CD4-positive, alpha-beta T cell (primary cell): ENCODE data around the gene IRX6. TPM values are rescaled to one million over a fixed set of nuclear protein-coding genes. Genes with fewer than 3 reads are reported as not detected.

ENCODE experiments used
- ATAC-seq: fragments of 200-7000 bp; cut with Tn5 transposase; one replicate; pipeline ENCODE4 v1.10.0; 2022; ENCODE audit warnings: mild to moderate bottlenecking; ENCODE audit not compliant: poor library complexity
- CTCF ChIA-PET: fragments of 350-600 bp; sonication (Branson Sonifier 250); formaldehyde crosslinking; loops from one replicate; lab custom pipeline; 2021; ENCODE audit warnings: antibody characterized with exemption, inconsistent platforms; lab: Charles Lee
- POLR2A ChIA-PET: fragments of 350-600 bp; sonication (Branson Sonifier 250); formaldehyde crosslinking; loops from one replicate; lab custom pipeline; 2021; ENCODE audit warnings: antibody characterized with exemption, inconsistent platforms; lab: Charles Lee
- DNase-seq, 14 experiments: peaks; one replicate each; pipeline ENCODE4 v3.0.0-alpha.2; 2013 to 2020; ENCODE audit warnings: mixed read lengths in 2 of 14
- H3K27ac ChIP-seq, 2 donors: one replicate each; pipeline versions ENCODE4 v1.5.1 to v1.7.0; 2013; ENCODE audit warnings: low read length in 2 of 2, low read depth in 1 of 2, mild to moderate bottlenecking in 1 of 2
- H3K27me3 ChIP-seq, 2 experiments: 1 replicate in 1 of 2; 2 replicates in 1 of 2; pipeline versions ENCODE4 v1.6.1 to v1.7.0; 2013; ENCODE audit warnings: low read length in 2 of 2, control low read depth in 1 of 2, mild to moderate bottlenecking in 1 of 2, moderate library complexity in 1 of 2; ENCODE audit not compliant: insufficient read depth in 2 of 2, control insufficient read depth in 1 of 2
- H3K36me3 ChIP-seq: one replicate; pipeline ENCODE4 v1.6.1; 2013; ENCODE audit warnings: low read length, control low read depth; ENCODE audit not compliant: insufficient read depth
- H3K4me1 ChIP-seq: one replicate; pipeline ENCODE4 v1.6.1; 2013; ENCODE audit warnings: low read length, control low read depth; ENCODE audit not compliant: insufficient read depth
- H3K4me3 ChIP-seq: one replicate; pipeline ENCODE4 v1.5.1; 2013; ENCODE audit warnings: mild to moderate bottlenecking, low read length, moderate library complexity
- H3K9me3 ChIP-seq, 2 experiments: 1 replicate in 1 of 2; 2 replicates in 1 of 2; pipeline versions ENCODE4 v1.6.1 to v1.7.0; 2013; ENCODE audit warnings: low read length in 2 of 2, mild to moderate bottlenecking in 2 of 2, control low read depth in 1 of 2, moderate library complexity in 1 of 2; ENCODE audit not compliant: control insufficient read depth in 1 of 2, insufficient read depth in 1 of 2
- H3K27ac Mint-ChIP-seq: one replicate; pipeline ENCODE4 v1.8.0; 2020; ENCODE audit warnings: mixed read lengths
- H3K27me3 Mint-ChIP-seq: one replicate; pipeline ENCODE4 v1.8.0; 2021; ENCODE audit warnings: mixed read lengths
- H3K36me3 Mint-ChIP-seq: one replicate; pipeline ENCODE4 v1.8.0; 2021; ENCODE audit warnings: low read depth, mixed read lengths
- H3K4me1 Mint-ChIP-seq: one replicate; pipeline ENCODE4 v1.8.0; 2021; ENCODE audit warnings: low read depth, mixed read lengths
- H3K4me3 Mint-ChIP-seq: one replicate; pipeline ENCODE4 v1.8.0; 2020; ENCODE audit warnings: mild to moderate bottlenecking, mixed read lengths
- H3K9me3 Mint-ChIP-seq: one replicate; pipeline ENCODE4 v1.8.0; 2020; ENCODE audit warnings: mixed read lengths
- CTCF ChIP-seq: fragments of 200-600 bp; IDR thresholded peaks from one replicate; pipeline ENCODE4 v1.8.0; 2022; ENCODE audit warnings: antibody characterized with exemption, mild to moderate bottlenecking
- intact Hi-C, 2 experiments: fragments of 100-400 bp; cut with DNase I in 1 of 2; cut with micrococcal nuclease in 1 of 2; formaldehyde crosslinking; loops; one replicate each; pipeline versions ENCODE4 v1.15.1 to v1.9.0; 2023 to 2025; cut with DNase I, micrococcal nuclease
- total RNA-seq, 174 experiments: library from RNA in 2 of 174; stranded (reverse) in 2 of 174; gene quantifications; one replicate each; pipeline ENCODE4 v1.2.3 and lab custom pipeline; 2021 to 2026

The IRX6 gene
- total RNA-seq, 2 experiments from 2014 or later, result not detected

- no peaks in the 10 kb centered on the region for H3K4me1 ChIP-seq
- no peak overlapping the region for H3K4me3 ChIP-seq
- ChIA-PET CTCF (no interaction called here), POLR2A (no interaction called here)
- peaks cover 66% of the 10 kb centered on the region for H3K27me3 Mint-ChIP-seq
- intact Hi-C loops, result no loop called here
- no peak overlapping the region for H3K27ac ChIP-seq
- no peaks in the 10 kb centered on the region for H3K4me1 Mint-ChIP-seq
- no peak for TF ChIP-seq CTCF
- no peak overlapping the region for H3K27ac Mint-ChIP-seq
- ATAC-seq, result no peak
- no peak overlapping the region for H3K4me3 Mint-ChIP-seq
- H3K27me3 ChIP-seq, result peaks cover 46 to 59% of the 10 kb centered on the region in 2 experiments
- H3K9me3 ChIP-seq, result peaks cover 0 to 35% of the 10 kb centered on the region in 2 experiments
- H3K36me3 Mint-ChIP-seq, result no peaks in the 10 kb centered on the region
- no peaks in the 10 kb centered on the region for H3K36me3 ChIP-seq
- no peaks in the 10 kb centered on the region for H3K9me3 Mint-ChIP-seq
- no peak for DNase-seq
Measured at GRCh38 chr16:55325458-55326109, 1.6 kb downstream of the IRX6 start.

GRCh38 chr16:55326261-55327092 is 2.5 kb downstream of the IRX6 start:
- no peak for DNase-seq
- CTCF ChIA-PET, result no interaction called here
- H3K27ac ChIP-seq, result no peak overlapping the region
- Mint-ChIP-seq H3K27me3 (peaks cover 70% of the 10 kb centered on the region), H3K9me3 (no peaks in the 10 kb centered on the region), H3K4me3 (no peak overlapping the region), H3K4me1 (no peaks in the 10 kb centered on the region), H3K36me3 (no peaks in the 10 kb centered on the region), H3K27ac (no peak overlapping the region)
- TF ChIP-seq CTCF, result no peak
- intact Hi-C loops, result no loop called here
- H3K4me3 ChIP-seq, result no peak overlapping the region
- no peak for ATAC-seq
- POLR2A ChIA-PET, result no interaction called here
- no peaks in the 10 kb centered on the region for H3K36me3 ChIP-seq
- peaks cover 55 to 67% of the 10 kb centered on the region in 2 experiments for H3K27me3 ChIP-seq
- no peaks in the 10 kb centered on the region for H3K4me1 ChIP-seq
- H3K9me3 ChIP-seq, result peaks cover 0 to 43% of the 10 kb centered on the region in 2 experiments

- H3K4me3 ChIP-seq, result no peak overlapping the region
- Mint-ChIP-seq H3K27me3 (peaks cover 82% of the 10 kb centered on the region), H3K4me3 (no peak overlapping the region), H3K4me1 (no peaks in the 10 kb centered on the region), H3K27ac (no peak overlapping the region), H3K9me3 (no peaks in the 10 kb centered on the region), H3K36me3 (no peaks in the 10 kb centered on the region)
- peaks cover 65 to 69% of the 10 kb centered on the region in 2 experiments for H3K27me3 ChIP-seq
- H3K9me3 ChIP-seq, result peaks cover 0 to 33% of the 10 kb centered on the region in 2 experiments
- DNase-seq, result no peak
- no peak for TF ChIP-seq CTCF
- no peak overlapping the region for H3K27ac ChIP-seq
- CTCF ChIA-PET, result no interaction called here
- intact Hi-C loops, result no loop called here
- no peak for ATAC-seq
- POLR2A ChIA-PET, result no interaction called here
- no peaks in the 10 kb centered on the region for H3K36me3 ChIP-seq
- no peaks in the 10 kb centered on the region for H3K4me1 ChIP-seq
Measured at GRCh38 chr16:55328611-55329569, 4.9 kb downstream of the IRX6 start.
